GM12873 (cell line): ENCODE results near the gene NYAP1.

Experiments used
- CTCF ChIP-seq: IDR thresholded peaks from 2 replicates; pipeline ENCODE4 v1.5.1; 2012; ENCODE audit warnings: low read depth, mild to moderate bottlenecking, moderate library complexity, low read length, control low read depth; ENCODE audit not compliant: insufficient read depth; ENCODE audit errors: missing control alignments

Gene NYAP1

GRCh38 chr7:100466653-100467605, 16.8 kb upstream of the NYAP1 start:
- TF ChIP-seq CTCF = no peak

GRCh38 chr7:100467638-100468373, 15.9 kb upstream of the NYAP1 start:
- TF ChIP-seq CTCF = no peak

DNA sequence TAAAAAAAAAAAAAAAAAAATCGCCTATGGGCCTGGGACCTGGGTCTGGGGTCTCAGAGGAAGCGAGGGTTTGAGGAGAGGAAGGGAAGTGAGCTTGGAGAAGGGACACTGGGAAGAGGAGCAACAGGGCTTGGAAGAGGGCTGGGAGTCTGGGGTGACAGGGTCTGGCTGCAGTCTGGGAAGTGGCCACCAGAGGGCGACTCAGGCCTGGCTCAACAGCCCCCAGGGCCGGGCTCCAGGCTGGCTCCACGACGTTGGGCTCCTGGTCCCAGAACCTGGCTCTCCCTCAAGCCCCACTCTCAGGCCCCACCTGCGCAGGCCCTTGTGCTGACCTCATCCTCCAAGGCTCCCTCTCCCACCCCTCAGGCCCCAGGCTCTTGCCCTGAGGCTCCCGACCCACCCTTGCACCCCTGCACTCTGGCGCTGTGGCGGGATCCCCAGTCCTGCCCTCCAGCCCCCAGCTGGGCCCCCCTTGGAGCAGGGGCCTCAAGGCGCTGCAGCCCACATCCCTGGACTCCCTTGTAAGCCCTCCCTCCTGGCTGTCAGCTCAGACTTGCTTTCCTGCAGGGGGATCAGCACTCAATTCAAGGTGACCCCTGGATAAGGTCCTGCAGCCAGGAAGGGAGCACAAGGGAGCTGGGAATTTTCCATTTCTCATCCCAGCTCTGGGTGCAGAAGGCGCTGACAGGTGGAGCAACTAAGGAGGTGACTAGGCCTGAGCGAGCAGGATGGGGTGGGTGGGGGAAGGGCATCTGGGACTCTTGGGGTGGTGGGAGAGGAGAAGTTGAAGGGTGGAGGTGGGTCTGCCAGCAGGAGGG, 14.3 kb upstream of the NYAP1 start:
- peak; percentile 100 for TF ChIP-seq CTCF

DNA sequence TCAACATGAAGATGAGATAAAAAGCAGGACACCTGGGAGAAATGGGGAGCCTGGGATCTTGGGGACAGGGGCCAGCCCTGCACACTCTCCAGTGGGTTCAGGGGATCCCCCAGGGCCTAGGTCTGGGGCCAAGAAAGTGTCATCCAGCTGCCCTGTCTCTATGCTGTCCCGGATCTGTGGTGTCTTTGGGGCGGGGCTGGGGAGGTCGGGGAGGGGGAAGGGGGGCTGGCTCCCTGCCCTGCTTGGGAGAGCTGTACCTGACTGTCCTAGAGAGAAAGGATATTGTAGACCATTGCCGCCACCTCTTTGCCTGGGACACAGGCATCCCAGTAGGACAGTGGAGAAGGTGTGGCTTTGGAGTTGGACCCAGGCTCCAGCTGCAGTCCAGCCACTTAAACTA, 12.7 kb upstream of the NYAP1 start:
- TF ChIP-seq CTCF = no peak

GRCh38 chr7:100472121-100472851, 11.4 kb upstream of the NYAP1 start:
- TF ChIP-seq CTCF = no peak

DNA sequence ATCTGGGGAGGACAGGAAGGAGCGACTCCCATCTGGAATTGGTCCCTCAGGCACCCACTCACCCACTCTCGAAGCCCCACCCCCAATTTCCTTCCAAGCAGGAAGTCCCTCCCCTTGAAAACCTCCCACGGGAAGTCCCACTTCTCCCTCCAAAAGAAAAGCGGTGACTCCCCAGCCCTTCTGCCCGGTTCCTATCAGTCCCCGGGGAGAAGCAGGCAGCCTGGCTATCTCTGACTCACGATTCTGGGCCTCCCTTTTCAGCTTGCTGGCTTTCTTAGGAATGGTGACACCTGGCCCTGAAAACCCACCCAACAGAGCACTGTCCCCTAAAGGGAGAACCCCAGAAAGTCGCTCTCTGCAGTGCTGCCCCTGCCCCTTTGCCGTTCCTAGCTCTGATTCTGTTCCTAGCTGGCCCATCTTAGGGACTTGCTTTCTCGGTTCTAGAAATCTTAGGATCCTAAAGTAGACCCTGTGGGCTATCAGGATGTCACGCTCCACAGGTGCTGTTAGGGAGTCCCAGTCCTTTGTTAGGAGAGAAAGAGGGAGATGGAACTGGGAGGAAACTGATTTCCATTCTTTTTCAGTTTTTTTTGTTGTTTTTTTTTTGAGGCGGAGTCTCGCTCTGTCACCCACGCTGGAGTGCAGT, 10.8 kb upstream of the NYAP1 start:
- TF ChIP-seq CTCF = no peak
